H1 (cell line): Measurements from ENCODE around the gene CKS1B. TPM values are rescaled to one million over a fixed set of nuclear protein-coding genes. Genes with fewer than 3 reads are reported as not detected.
A peak's percentile ranks its signal among the peaks of the same experiment; 100 is the strongest.

Experiments
- CTCF ChIA-PET: fragments of 300-600 bp; sonication (Branson Sonifier 250); formaldehyde crosslinking; loops from one replicate; lab custom pipeline; 2021; ENCODE audit not compliant: partially characterized antibody; lab: Charles Lee
- POLR2A ChIA-PET: fragments of 300-600 bp; sonication (Branson Sonifier 250); formaldehyde crosslinking; loops from one replicate; lab custom pipeline; 2021; ENCODE audit warnings: inconsistent platforms; ENCODE audit not compliant: partially characterized antibody; lab: Charles Lee
- DNase-seq, 2 experiments: peaks; one replicate each; pipeline versions ENCODE4 v3.0.0 to v3.0.0-alpha.2; 2010 to 2022; ENCODE audit warnings: low spot score in 2 of 2, low read depth in 1 of 2, mixed read lengths in 1 of 2
- FAIRE-seq: peaks from 2 replicates; lab custom pipeline; 2011; peaks lifted over from hg19 to GRCh38; lab: Jason Lieb, UNC
- H2AFZ ChIP-seq: 2 replicates; pipeline ENCODE4 v1.8.1; 2012; ENCODE audit warnings: low read length, inconsistent platforms
- H2AK5ac ChIP-seq: 2 replicates; pipeline ENCODE4 v1.6.1; 2013; ENCODE audit warnings: low read depth, low read length
- H2BK120ac ChIP-seq: replicated peaks from 2 replicates; pipeline ENCODE3; 2013; ENCODE audit warnings: low read depth, low read length, inconsistent platforms
- H2BK12ac ChIP-seq: 2 replicates; pipeline ENCODE4 v1.6.1; 2013; ENCODE audit warnings: low read depth, low read length
- H2BK15ac ChIP-seq: 2 replicates; pipeline ENCODE4 v1.6.1; 2013; ENCODE audit warnings: low read length
- H2BK20ac ChIP-seq: 2 replicates; pipeline ENCODE4 v1.6.1; 2013; ENCODE audit warnings: low read length
- H2BK5ac ChIP-seq: 2 replicates; pipeline ENCODE4 v1.6.1; 2013; ENCODE audit warnings: low read depth, low read length
- H3K14ac ChIP-seq: 2 replicates; pipeline ENCODE4 v1.6.1; 2013; ENCODE audit warnings: inconsistent platforms; ENCODE audit not compliant: insufficient read length
- H3K18ac ChIP-seq: 2 replicates; pipeline ENCODE4 v1.6.1; 2013; ENCODE audit warnings: low read length; ENCODE audit errors: extremely low read depth
- H3K23ac ChIP-seq: 2 replicates; pipeline ENCODE4 v1.6.1; 2013; ENCODE audit warnings: inconsistent platforms; ENCODE audit not compliant: insufficient read length
- H3K23me2 ChIP-seq: 2 replicates; pipeline ENCODE4 v1.6.1; 2013; ENCODE audit warnings: low read depth, low read length
- H3K27ac ChIP-seq: 2 replicates; pipeline ENCODE4 v1.6.1; 2011; ENCODE audit warnings: low read depth, low read length, inconsistent platforms
- H3K27me3 ChIP-seq, 4 experiments: replicated peaks in 1 of 4; 1 replicate in 1 of 4; 2 replicates in 3 of 4; pipeline versions ENCODE4 v1.6.1 to v1.8.1; 2011 to 2013; ENCODE audit warnings: low read length in 3 of 4, mild to moderate bottlenecking in 3 of 4, inconsistent platforms in 2 of 4, mixed read lengths in 2 of 4, moderate library complexity in 1 of 4; ENCODE audit not compliant: control insufficient read depth in 3 of 4, insufficient read depth in 3 of 4; ENCODE audit errors: extremely low read depth in 1 of 4
- H3K36me3 ChIP-seq, 4 experiments: 2 replicates each; pipeline versions ENCODE4 v1.6.1 to v1.8.1; 2011 to 2013; ENCODE audit warnings: mild to moderate bottlenecking in 4 of 4, low read length in 3 of 4, moderate library complexity in 2 of 4, control low read depth in 1 of 4, inconsistent platforms in 1 of 4; ENCODE audit not compliant: insufficient read depth in 4 of 4, control insufficient read depth in 2 of 4
- H3K4ac ChIP-seq: replicated peaks from 2 replicates; pipeline ENCODE3; 2013; ENCODE audit warnings: low read length, low read depth, mixed read lengths, inconsistent platforms; ENCODE audit not compliant: insufficient read length
- H3K4me1 ChIP-seq, 4 experiments: replicated peaks in 1 of 4; 1 replicate in 1 of 4; 2 replicates in 3 of 4; pipeline versions ENCODE4 v1.6.1 to v1.8.1; 2011 to 2013; ENCODE audit warnings: low read length in 3 of 4, inconsistent platforms in 2 of 4, mixed read lengths in 1 of 4; ENCODE audit not compliant: insufficient read depth in 4 of 4, control insufficient read depth in 3 of 4
- H3K4me2 ChIP-seq, 2 experiments: 2 replicates each; pipeline versions ENCODE4 v1.6.1 to v1.8.1; 2011 to 2013; ENCODE audit warnings: low read depth in 2 of 2, low read length in 2 of 2, control low read depth in 1 of 2, inconsistent platforms in 1 of 2, mild to moderate bottlenecking in 1 of 2; ENCODE audit not compliant: insufficient read depth in 1 of 2
- H3K4me3 ChIP-seq, 4 experiments: fragments of 200-600, 300-600 bp in 1 of 4; sonication (generic), shearing (Covaris generic), sonication (Bioruptor Twin) in 1 of 4; 2 replicates each; pipeline versions ENCODE4 v1.5.1 to v1.8.1; 2011 to 2016; ENCODE audit warnings: low read length in 4 of 4, low read depth in 3 of 4, control low read depth in 2 of 4, inconsistent platforms in 2 of 4, mild to moderate bottlenecking in 2 of 4, mixed read lengths in 1 of 4, moderate library complexity in 1 of 4; ENCODE audit not compliant: insufficient read depth in 2 of 4; ENCODE audit errors: extremely low read depth in 1 of 4
- H3K56ac ChIP-seq: replicated peaks from 2 replicates; pipeline ENCODE3; 2013; ENCODE audit warnings: low read depth, mild to moderate bottlenecking, mixed read lengths, low read length, inconsistent platforms; ENCODE audit not compliant: insufficient read length
- H3K79me1 ChIP-seq: 2 replicates; pipeline ENCODE4 v1.6.1; 2013; ENCODE audit warnings: low read depth, low read length, control low read depth
- H3K79me2 ChIP-seq, 2 experiments: 2 replicates each; pipeline versions ENCODE4 v1.6.1 to v1.8.1; 2012 to 2013; ENCODE audit warnings: low read length in 2 of 2, mild to moderate bottlenecking in 2 of 2, inconsistent platforms in 1 of 2; ENCODE audit not compliant: insufficient read depth in 2 of 2, control insufficient read depth in 1 of 2
- H3K9ac ChIP-seq, 4 experiments: replicated peaks in 1 of 4; 1 replicate in 1 of 4; 2 replicates in 3 of 4; pipeline versions ENCODE4 v1.6.1 to v1.8.1; 2011 to 2013; ENCODE audit warnings: low read depth in 3 of 4, low read length in 3 of 4, control low read depth in 2 of 4, mild to moderate bottlenecking in 2 of 4, moderate library complexity in 2 of 4, inconsistent platforms in 1 of 4; ENCODE audit errors: extremely low read depth in 1 of 4
- H3K9me3 ChIP-seq, 2 experiments: 2 replicates each; pipeline versions ENCODE4 v1.6.1 to v1.8.1; 2012 to 2013; ENCODE audit warnings: mild to moderate bottlenecking in 2 of 2, moderate library complexity in 2 of 2, control low read depth in 1 of 2, inconsistent platforms in 1 of 2, low read depth in 1 of 2, low read length in 1 of 2, mixed read lengths in 1 of 2; ENCODE audit not compliant: insufficient read depth in 2 of 2
- H4K20me1 ChIP-seq, 2 experiments: replicated peaks in 1 of 2; 2 replicates each; pipeline versions ENCODE3 to v1.8.1; 2011 to 2013; ENCODE audit warnings: inconsistent platforms in 2 of 2, low read length in 2 of 2, mild to moderate bottlenecking in 1 of 2; ENCODE audit not compliant: insufficient read depth in 2 of 2, control insufficient read depth in 1 of 2
- H4K5ac ChIP-seq: 2 replicates; pipeline ENCODE4 v1.6.1; 2013; ENCODE audit warnings: low read length, low read depth, mixed read lengths, inconsistent platforms; ENCODE audit not compliant: insufficient read length
- H4K8ac ChIP-seq: 2 replicates; pipeline ENCODE4 v1.8.0; 2013; ENCODE audit warnings: mild to moderate bottlenecking, moderate library complexity, low read length, inconsistent platforms; ENCODE audit not compliant: insufficient read depth; ENCODE audit errors: extremely low read depth
- H4K91ac ChIP-seq: replicated peaks from 2 replicates; pipeline ENCODE3; 2013; ENCODE audit warnings: low read length, mixed read lengths, inconsistent platforms; ENCODE audit not compliant: insufficient read length
- BACH1 ChIP-seq: IDR thresholded peaks from 2 replicates; pipeline ENCODE4 v1.6.1; 2012; ENCODE audit warnings: low read length, improper control_type of control experiment
- BRCA1 ChIP-seq: IDR thresholded peaks from 2 replicates; pipeline ENCODE4 v1.6.1; 2012; ENCODE audit warnings: low read depth, low read length, improper control_type of control experiment
- CBX8 ChIP-seq: fragments of 300-800, 300-1000 bp; sonication (generic); IDR thresholded peaks from 2 replicates; pipeline ENCODE4 v1.7.1; 2016; ENCODE audit warnings: low read depth, low read length, borderline replicate concordance
- CHD2 ChIP-seq: IDR thresholded peaks from 2 replicates; pipeline ENCODE4 v1.6.1; 2012; ENCODE audit warnings: low read length, improper control_type of control experiment
- KDM1A ChIP-seq: fragments of 200-600, 300-600 bp; sonication (generic); IDR thresholded peaks from 2 replicates; pipeline ENCODE4 v1.7.1; 2016; ENCODE audit warnings: mild to moderate bottlenecking, low read length, borderline replicate concordance
- NRF1 ChIP-seq: IDR thresholded peaks from 2 replicates; pipeline ENCODE4 v1.6.1; 2011; ENCODE audit warnings: mild to moderate bottlenecking, low read depth, low read length, improper control_type of control experiment
- SIRT6 ChIP-seq: IDR thresholded peaks from one replicate; pipeline ENCODE4 v1.7.1; 2012; ENCODE audit warnings: low read length, inconsistent platforms
- SP2 ChIP-seq: IDR thresholded peaks from 2 replicates; pipeline ENCODE4 v1.6.1; 2012; ENCODE audit warnings: mild to moderate bottlenecking, low read length, inconsistent platforms
- SP4 ChIP-seq: IDR thresholded peaks from 2 replicates; pipeline ENCODE4 v1.6.1; 2012; ENCODE audit warnings: low read length, inconsistent platforms
- WGBS, 2 experiments: shearing (Covaris generic) in 1 of 2; methylation state at CpG; one replicate each; pipeline versions ENCODE4 v1.1.6 to v1.1.7; 2013 to 2015; ENCODE audit warnings: low lambda C conversion rate in 2 of 2, mixed read lengths in 2 of 2, inconsistent platforms in 1 of 2, low coverage in 1 of 2, missing lambda C conversion rate in 1 of 2; ENCODE audit not compliant: insufficient replicate concordance in 2 of 2, insufficient coverage in 1 of 2, insufficient read length in 1 of 2; ENCODE audit errors: extremely low coverage in 1 of 2, missing lambda C conversion rate in 1 of 2; 5-methylcytosine and 5-hydroxymethylcytosine counted together
- polyA plus RNA-seq, 7 experiments: library from polyadenylated mRNA; depleted of rRNA in 3 of 7; stranded (reverse) in 5 of 7; unstranded in 2 of 7; fragments of >200 nt in 5 of 7; fragments of 200-250 nt in 2 of 7; gene quantifications; 1 replicate in 5 of 7; 2 replicates in 1 of 7; 4 replicates in 1 of 7; pipeline versions ENCODE4 v1.2.1 to v1.2.3, GENCODE V29; 2011 to 2013; ENCODE audit warnings: missing spikeins in 2 of 7, mixed read lengths in 2 of 7
- total RNA-seq: library from RNA; stranded (reverse); fragmentation: NEBNext Ultra II Directional; extraction: Animal tissue kit (Norgen Biotek cat#: 25700); gene quantifications from 2 replicates; pipeline ENCODE4 v1.2.1, GENCODE V29; 2021
- TF ChIP-seq, protein P1 (sequence below): IDR thresholded peaks from 2 replicates; pipeline ENCODE4 v1.6.1; 2011; ENCODE audit warnings: low read length, improper control_type of control experiment

The CKS1B gene
- total and polyA plus RNA-seq, 2 of the 8 experiments (the other 6 are each of a cell fraction or from before 2014, with no cell fraction given), result 294 to 1,025 TPM

GRCh38 chr1:155015527-155016230, 41.2 kb downstream of the CKS1B start:
- Histone ChIP-seq H3K4ac (no peak overlapping the region), H2BK15ac (no peak overlapping the region), H3K18ac (no peak overlapping the region), H4K8ac (no peak overlapping the region), H2BK120ac (no peak overlapping the region), H2BK5ac (0 out of 2 replicates have a peak overlapping the region, but pooled peaks have one; percentile 56), H4K20me1 (no peaks in the 10 kb centered on the region), H3K79me2 (peaks cover 0 to 9% of the 10 kb centered on the region in 2 experiments; a peak in 2 of 4 replicates), H3K23me2 (no peaks in the 10 kb centered on the region), H2BK20ac (no peak overlapping the region), H2BK12ac (0 out of 2 replicates have a peak overlapping the region, but pooled peaks have one; percentile 7), H3K36me3 (peaks cover 0 to 29% (median 13%) of the 10 kb centered on the region in 4 experiments; a peak in 4 of 8 replicates), H3K27ac (no peak overlapping the region; the same call in 1 of the 2 replicates), H2AK5ac (0 out of 2 replicates have a peak overlapping the region, but pooled peaks have one; percentile 32), H3K14ac (no peak overlapping the region), H3K9me3 (no peaks in the 10 kb centered on the region), H4K91ac (no peak overlapping the region), H4K5ac (no peak overlapping the region), H3K9ac (no peak overlapping the region), H2AFZ (no peak overlapping the region), H3K4me3 (no peak overlapping the region), H3K56ac (no peak overlapping the region), H3K4me2 (no peak overlapping the region), H3K27me3 (0 out of 7 replicates have a peak, but pooled peaks cover 0 to 2% (median 0%) of the 10 kb centered on the region in 4 experiments), H3K4me1 (peaks cover 8 to 35% (median 27%) of the 10 kb centered on the region in 4 experiments), H3K79me1 (peaks cover 3% of the 10 kb centered on the region; the same call in 1 of the 2 replicates), H3K23ac (no peak overlapping the region)
- POLR2A ChIA-PET, result interaction anchor here (0.7 to 14.8 kb wide), 9 partner anchors 10 to 52 kb away, joined by 3 to 128 read pairs (median 9); partner anchors contain the start of genes ADAM15, CKS1B, LENEP and SHC1
- DNase-seq (no peak), FAIRE-seq (no peak)
- 97% methylated on average over 12 of the region's 16 CpGs; no CpG with 5 or more reads in 1 of the 2 experiments for WGBS, 2 experiments
- CTCF ChIA-PET, result interaction anchor here (0.9 to 18.6 kb wide), 15 partner anchors 9 to 76 kb away, joined by 3 to 354 read pairs (median 7); partner anchors contain the start of genes ADAM15, DCST1, DCST2 and EFNA4
- TF ChIP-seq SP2, result no peak
- TF ChIP-seq SP4, result no peak
- TF ChIP-seq KDM1A, result no peak
- TF ChIP-seq CBX8, result no peak
- TF ChIP-seq BRCA1, result no peak
- no peak for TF ChIP-seq NRF1
- TF ChIP-seq BACH1, result no peak
- TF ChIP-seq, protein P1, sequence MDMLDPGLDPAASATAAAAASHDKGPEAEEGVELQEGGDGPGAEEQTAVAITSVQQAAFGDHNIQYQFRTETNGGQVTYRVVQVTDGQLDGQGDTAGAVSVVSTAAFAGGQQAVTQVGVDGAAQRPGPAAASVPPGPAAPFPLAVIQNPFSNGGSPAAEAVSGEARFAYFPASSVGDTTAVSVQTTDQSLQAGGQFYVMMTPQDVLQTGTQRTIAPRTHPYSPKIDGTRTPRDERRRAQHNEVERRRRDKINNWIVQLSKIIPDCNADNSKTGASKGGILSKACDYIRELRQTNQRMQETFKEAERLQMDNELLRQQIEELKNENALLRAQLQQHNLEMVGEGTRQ, result no peak
- TF ChIP-seq CHD2, result no peak
- TF ChIP-seq SIRT6, result no peak
